Sigmoid colon (tissue), 4 donors: ENCODE results near the gene CRTC2.

ENCODE experiments used
- CTCF ChIP-seq, 4 experiments: fragments of 450-650 bp in 3 of 4; fragments of 200-600 bp in 1 of 4; IDR thresholded peaks; one replicate each; pipeline ENCODE4 v1.5.1; 2016 to 2019; ENCODE audit warnings: antibody characterized with exemption in 4 of 4, mild to moderate bottlenecking in 3 of 4, moderate library complexity in 2 of 4
- EP300 ChIP-seq, 4 donors: sonication (generic); formaldehyde crosslinking; IDR thresholded peaks; one replicate each; pipeline ENCODE4 v1.6.1; 2017; ENCODE audit warnings: antibody characterized with exemption in 4 of 4
- POLR2A ChIP-seq, 2 donors: fragments of 450-650 bp; IDR thresholded peaks; one replicate each; pipeline ENCODE4 v1.6.1; 2016; ENCODE audit warnings: antibody characterized with exemption in 2 of 2, mild to moderate bottlenecking in 2 of 2, moderate library complexity in 2 of 2

- TF ChIP-seq CTCF (IDR thresholded peaks at IDR 0.05) = peak in 3 of 4 experiments; percentile 12 to 27 (median 25)
- TF ChIP-seq POLR2A (IDR thresholded peaks at IDR 0.05) = peak; percentile 66 to 72
- TF ChIP-seq EP300 (IDR thresholded peaks at IDR 0.05) = no peak
Observed at GRCh38 chr1:153967107-153967999, 8.9 kb upstream of the CRTC2 start, which contains the start of gene CREB3L4.
